HepG2 (cell line): Measurements from ENCODE around the gene GOLGA8S. TPM values are rescaled to one million over a fixed set of nuclear protein-coding genes. Genes with fewer than 3 reads are reported as not detected.

Experiments
- ATAC-seq: fragments of 200-7000 bp; cut with Tn5 transposase; 3 replicates; pipeline ENCODE4 v1.9.1; 2020; ENCODE audit warnings: mild to moderate bottlenecking, moderate library complexity
- BruUV-seq: library from RNA; stranded (reverse); fragments of 400-500 nt; replicated peaks from 2 replicates; lab custom pipeline; 2021; lab: Mats Ljungman, UMichigan
- CTCF ChIA-PET: fragments of 300-600 bp; formaldehyde crosslinking; extraction: SDS; loops from one replicate; lab custom pipeline; 2021; ENCODE audit warnings: low total read pairs, inconsistent platforms, low intra/inter-chr PET ratio; lab: Yijun Ruan, JAX
- POLR2A ChIA-PET: fragments of 350-600 bp; sonication (Branson Sonifier 250); formaldehyde crosslinking; loops from one replicate; lab custom pipeline; 2020; ENCODE audit warnings: antibody characterized with exemption, inconsistent platforms; lab: Yijun Ruan, JAX
- DNase-seq: peaks from one replicate; pipeline ENCODE4 v3.0.0-alpha.2; 2015; ENCODE audit warnings: low spot score
- FAIRE-seq: peaks from 3 replicates; lab custom pipeline; 2011; peaks lifted over from hg19 to GRCh38; lab: Jason Lieb, UNC
- H2AFZ ChIP-seq: one replicate; pipeline ENCODE4 v1.6.1; 2011; ENCODE audit warnings: low read length, inconsistent platforms
- H3K27ac ChIP-seq: fragments of 300-600 bp; 3 replicates; pipeline ENCODE4 v1.8.0; 2011; ENCODE audit warnings: mixed run types, mild to moderate bottlenecking, mixed read lengths, low read length, inconsistent platforms; ENCODE audit not compliant: insufficient read depth; ENCODE audit errors: extremely low read length
- H3K27me3 ChIP-seq, 2 experiments: fragments of 200-600 bp in 1 of 2; 2 replicates in 1 of 2; 3 replicates in 1 of 2; pipeline versions ENCODE4 v1.6.0 to v1.8.0; 2011; ENCODE audit warnings: low read length in 2 of 2, mild to moderate bottlenecking in 2 of 2, moderate library complexity in 2 of 2, inconsistent platforms in 1 of 2; ENCODE audit not compliant: insufficient read depth in 2 of 2, control insufficient read depth in 1 of 2
- H3K36me3 ChIP-seq, 2 experiments: fragments of 200-600 bp in 1 of 2; replicated peaks in 1 of 2; 2 replicates in 1 of 2; 3 replicates in 1 of 2; pipeline versions ENCODE4 v1.5.1 to v1.8.0; 2011; ENCODE audit warnings: low read length in 2 of 2, inconsistent platforms in 1 of 2; ENCODE audit not compliant: insufficient read depth in 2 of 2, control insufficient read depth in 1 of 2
- H3K4me1 ChIP-seq: 2 replicates; pipeline ENCODE4 v1.5.1; 2012; ENCODE audit warnings: low read length, inconsistent platforms; ENCODE audit not compliant: insufficient read depth
- H3K4me2 ChIP-seq: 2 replicates; pipeline ENCODE4 v1.6.0; 2011; ENCODE audit warnings: low read depth, low read length, inconsistent platforms
- H3K4me3 ChIP-seq, 3 experiments: fragments of 200-600 bp in 1 of 3; sonication (generic), shearing (Covaris generic) in 1 of 3; replicated peaks in 1 of 3; 2 replicates each; pipeline ENCODE4 v1.5.1; 2011 to 2016; ENCODE audit warnings: low read length in 3 of 3, inconsistent platforms in 2 of 3, low read depth in 2 of 3, mild to moderate bottlenecking in 2 of 3, control low read depth in 1 of 3, mixed read lengths in 1 of 3; ENCODE audit not compliant: insufficient read depth in 1 of 3
- H3K79me2 ChIP-seq: one replicate; pipeline ENCODE4 v1.6.1; 2011; ENCODE audit warnings: low read length, inconsistent platforms; ENCODE audit not compliant: insufficient read depth
- H3K9ac ChIP-seq: 2 replicates; pipeline ENCODE4 v1.6.0; 2011; ENCODE audit warnings: mild to moderate bottlenecking, low read depth, low read length, inconsistent platforms; ENCODE audit not compliant: insufficient read depth
- H3K9me3 ChIP-seq: 2 replicates; pipeline ENCODE4 v1.5.1; 2012; ENCODE audit warnings: mild to moderate bottlenecking, low read length
- H4K20me1 ChIP-seq: 2 replicates; pipeline ENCODE4 v1.6.0; 2011; ENCODE audit warnings: inconsistent platforms, mild to moderate bottlenecking, low read length, moderate library complexity; ENCODE audit not compliant: insufficient read depth
- AGO2 ChIP-seq: fragments of 200-400 bp; formaldehyde crosslinking; optimal IDR thresholded peaks from 2 replicates; pipeline ENCODE3; 2017; ENCODE audit warnings: mild to moderate bottlenecking, low read depth, low read length, moderate library complexity
- BRF2 ChIP-seq: sonication (generic); formaldehyde crosslinking; IDR thresholded peaks from 2 replicates; pipeline ENCODE4 v1.8.1; 2022; ENCODE audit warnings: mild to moderate bottlenecking, missing genetic modification reagents
- CEBPB ChIP-seq: IDR thresholded peaks from 2 replicates; pipeline ENCODE4 v1.6.1; 2011; ENCODE audit warnings: low read depth, low read length, improper control_type of control experiment, borderline replicate concordance
- KAT2B ChIP-seq: fragments of 150-350 bp; IDR thresholded peaks from 2 replicates; pipeline ENCODE4 v1.6.1; 2014; ENCODE audit warnings: low read depth, low read length, borderline replicate concordance
- KAT8 ChIP-seq: IDR thresholded peaks from 2 replicates; pipeline ENCODE4 v1.6.1; 2016; ENCODE audit warnings: missing genetic modification reagents, missing compliant biosample characterization
- MIER2 ChIP-seq: IDR thresholded peaks from 2 replicates; pipeline ENCODE4 v1.6.1; 2016; ENCODE audit warnings: missing biosample characterization, missing genetic modification reagents
- NCOA1 ChIP-seq: sonication (generic); formaldehyde crosslinking; IDR thresholded peaks from 2 replicates; pipeline ENCODE4 v1.9.0; 2021; ENCODE audit warnings: missing genetic modification reagents
- REXO4 ChIP-seq: sonication (generic); formaldehyde crosslinking; IDR thresholded peaks from 2 replicates; pipeline ENCODE4 v1.8.0; 2022; ENCODE audit warnings: missing genetic modification reagents, mild to moderate bottlenecking, borderline replicate concordance
- SMC3 ChIP-seq: IDR thresholded peaks from 2 replicates; pipeline ENCODE4 v1.6.1; 2011; ENCODE audit warnings: low read length, improper control_type of control experiment
- SNAPC2 ChIP-seq: sonication (generic); formaldehyde crosslinking; IDR thresholded peaks from 2 replicates; pipeline ENCODE4 v1.8.1; 2022; ENCODE audit warnings: mild to moderate bottlenecking, missing genetic modification reagents
- SNAPC5 ChIP-seq: sonication (generic); formaldehyde crosslinking; IDR thresholded peaks from 2 replicates; pipeline ENCODE4 v1.8.1; 2023; ENCODE audit warnings: mild to moderate bottlenecking, missing genetic modification reagents, borderline replicate concordance
- ZBTB39 ChIP-seq: sonication (generic); formaldehyde crosslinking; IDR thresholded peaks from 2 replicates; pipeline ENCODE4 v1.5.0; 2020; ENCODE audit warnings: missing genetic modification reagents
- ZNF251 ChIP-seq: sonication (generic); formaldehyde crosslinking; IDR thresholded peaks from 2 replicates; pipeline ENCODE4 v1.9.0; 2021; ENCODE audit warnings: mild to moderate bottlenecking, missing genetic modification reagents
- ZNF792 ChIP-seq: IDR thresholded peaks from 2 replicates; pipeline ENCODE4 v1.6.1; 2016
- ZUFSP ChIP-seq: sonication (generic); formaldehyde crosslinking; IDR thresholded peaks from 2 replicates; pipeline ENCODE4 v1.9.0; 2021; ENCODE audit warnings: missing genetic modification reagents, mild to moderate bottlenecking, borderline replicate concordance
- WGBS: methylation state at CpG from one replicate; pipeline ENCODE4 v1.1.6; 2017; ENCODE audit warnings: low lambda C conversion rate; 5-methylcytosine and 5-hydroxymethylcytosine counted together
- in situ Hi-C: cut with HindIII; loops from 2 replicates; pipeline ENCODE4 v1.10.0; 2017; ENCODE audit warnings: low pct_unique_long_range_greater_than_20kb; ENCODE audit not compliant: extremely low pct_ligation_motif_present
- intact Hi-C: fragments of 100-400 bp; cut with micrococcal nuclease; formaldehyde crosslinking; loops from one replicate; pipeline ENCODE4 v1.10.0; 2022; ENCODE audit not compliant: unreplicated experiment
- polyA plus RNA-seq, 8 experiments: library from polyadenylated mRNA; depleted of rRNA in 3 of 8; stranded (reverse) in 7 of 8; unstranded in 1 of 8; fragments of >200 nt; fragmentation: Illumina TruSeq in 4 of 8; extraction: Trizol in 4 of 8; gene quantifications; 2 replicates each; pipeline versions ENCODE4 v1.2.1 to v1.2.3, GENCODE V29; 2011 to 2016; ENCODE audit warnings: low read depth in 4 of 8, missing spikeins in 1 of 8, mixed read lengths in 1 of 8; ENCODE audit not compliant: insufficient read depth in 1 of 8
- total RNA-seq, 5 experiments: library from RNA; depleted of rRNA; stranded (reverse); fragments of >200 nt; fragmentation: Illumina TruSeq; extraction: Trizol; gene quantifications; 2 replicates each; pipeline ENCODE4 v1.2.3, GENCODE V29; 2016; ENCODE audit warnings: low read depth in 1 of 5

GOLGA8S gene
- total and polyA plus RNA-seq, 2 of the 13 experiments (the other 11 are each of a cell fraction or from before 2014, with no cell fraction given) = 0.02 to 0.03 TPM

- TF ChIP-seq ZBTB39 (CRISPR knock-in tag) (no peak), MIER2 (CRISPR knock-in tag) (no peak)
Observed at GRCh38 chr15:23402544-23402943, 48.0 kb downstream of the GOLGA8S start (continued).

- no peaks in the 10 kb centered on the region for H4K20me1 ChIP-seq
- intact Hi-C loops = no loop called here
- H3K36me3 ChIP-seq = no peaks in the 10 kb centered on the region
- FAIRE-seq = no peak
- no peaks in the 10 kb centered on the region for H3K9me3 ChIP-seq
- in situ Hi-C loops = no loop called here
- no peak for DNase-seq
- ATAC-seq = no peak
- BruUV-seq = no TSS peak
- no peak overlapping the region for H3K27ac ChIP-seq
- H2AFZ ChIP-seq = no peak overlapping the region
- H3K4me1 ChIP-seq = no peaks in the 10 kb centered on the region
- no peaks in the 10 kb centered on the region; a peak in 1 of 5 replicates for H3K27me3 ChIP-seq
- 27% methylated on average over 4 of the region's 4 CpGs for WGBS
- CTCF ChIA-PET = no interaction called here
- H3K79me2 ChIP-seq = no peaks in the 10 kb centered on the region
- no peak overlapping the region for H3K9ac ChIP-seq
- TF ChIP-seq KAT8 (CRISPR knock-in tag) (no peak), ZNF251 (no peak), BRF2 (CRISPR knock-in tag) (no peak), ZUFSP (CRISPR knock-in tag) (no peak), CEBPB (no peak), KAT2B (no peak), NCOA1 (no peak), SNAPC2 (CRISPR knock-in tag) (no peak), REXO4 (no peak), ZNF792 (CRISPR knock-in tag) (no peak), SMC3 (no peak), SNAPC5 (CRISPR knock-in tag) (no peak), AGO2 (no peak)
- TF ChIP-seq, all 625 proteins: peak for 0
- no peak overlapping the region for H3K4me3 ChIP-seq
- POLR2A ChIA-PET = no interaction called here
- no peak overlapping the region for H3K4me2 ChIP-seq
Observed at GRCh38 chr15:23403550-23403949, 49.0 kb downstream of the GOLGA8S start.
